Kidney capillary endothelial cell (primary cell): ENCODE results near the gene ETV5.

Experiments used
- DNase-seq: peaks from one replicate; pipeline ENCODE4 v3.0.0-alpha.2; 2018; ENCODE audit warnings: low spot score

The ETV5 gene

GRCh38 chr3:186123012-186123411 lies 14.1 kb upstream of the ETV5 start:
- no peak for DNase-seq

GRCh38 chr3:186121968-186122367 lies 13.1 kb upstream of the ETV5 start:
- no peak for DNase-seq

- no peak for DNase-seq
These were observed 12.4 kb upstream of the ETV5 start for GRCh38 chr3:186121278-186121677.

- DNase-seq, result no peak
These were observed 10.6 kb upstream of the ETV5 start for GRCh38 chr3:186119499-186119898.

- DNase-seq, result no peak
These were observed 9.8 kb upstream of the ETV5 start for GRCh38 chr3:186118692-186119091.

- DNase-seq, result no peak
These were observed 8.7 kb upstream of the ETV5 start for GRCh38 chr3:186117521-186118134.

GRCh38 chr3:186115239-186115996 lies 6.5 kb upstream of the ETV5 start:
- DNase-seq, result no peak

- DNase-seq, result no peak
These were observed 2.4 kb upstream of the ETV5 start for GRCh38 chr3:186110975-186111974.

GRCh38 chr3:186109897-186110803 lies 1.3 kb upstream of the ETV5 start:
- peak; percentile 36 for DNase-seq

GRCh38 chr3:186108106-186108940 lies 566 bp downstream of the ETV5 start:
- DNase-seq, result peak; percentile 45

GRCh38 chr3:186107215-186108105 lies 1.4 kb downstream of the ETV5 start:
- DNase-seq, result peak; percentile 20

GRCh38 chr3:186105543-186105942 lies 3.3 kb downstream of the ETV5 start:
- no peak for DNase-seq

- no peak for DNase-seq
These were observed 6.2 kb downstream of the ETV5 start for GRCh38 chr3:186102687-186103086.

- no peak for DNase-seq
These were observed 8.5 kb downstream of the ETV5 start for GRCh38 chr3:186100398-186100797.

GRCh38 chr3:186099178-186099577 lies 9.7 kb downstream of the ETV5 start:
- no peak for DNase-seq

GRCh38 chr3:186098740-186099139 lies 10.1 kb downstream of the ETV5 start:
- no peak for DNase-seq

- DNase-seq, result peak; percentile 73
These were observed 11.0 kb downstream of the ETV5 start for GRCh38 chr3:186097663-186098451.

- DNase-seq, result no peak
These were observed 11.6 kb downstream of the ETV5 start for GRCh38 chr3:186097317-186097662.

GRCh38 chr3:186096290-186096689 lies 12.6 kb downstream of the ETV5 start:
- no peak for DNase-seq
